H1 (cell line): Measurements from ENCODE around the gene CHRNA4. TPM values are rescaled to one million over a fixed set of nuclear protein-coding genes. Genes with fewer than 3 reads are reported as not detected.

Experiments
- CTCF ChIA-PET: fragments of 300-600 bp; sonication (Branson Sonifier 250); formaldehyde crosslinking; loops from one replicate; lab custom pipeline; 2021; ENCODE audit not compliant: partially characterized antibody; lab: Charles Lee
- POLR2A ChIA-PET: fragments of 300-600 bp; sonication (Branson Sonifier 250); formaldehyde crosslinking; loops from one replicate; lab custom pipeline; 2021; ENCODE audit warnings: inconsistent platforms; ENCODE audit not compliant: partially characterized antibody; lab: Charles Lee
- DNase-seq, 2 experiments: peaks; one replicate each; pipeline versions ENCODE4 v3.0.0 to v3.0.0-alpha.2; 2010 to 2022; ENCODE audit warnings: low spot score in 2 of 2, low read depth in 1 of 2, mixed read lengths in 1 of 2
- FAIRE-seq: peaks from 2 replicates; lab custom pipeline; 2011; peaks lifted over from hg19 to GRCh38; lab: Jason Lieb, UNC
- H2AFZ ChIP-seq: 2 replicates; pipeline ENCODE4 v1.8.1; 2012; ENCODE audit warnings: low read length, inconsistent platforms
- H2AK5ac ChIP-seq: 2 replicates; pipeline ENCODE4 v1.6.1; 2013; ENCODE audit warnings: low read depth, low read length
- H2BK120ac ChIP-seq: replicated peaks from 2 replicates; pipeline ENCODE3; 2013; ENCODE audit warnings: low read depth, low read length, inconsistent platforms
- H2BK12ac ChIP-seq: 2 replicates; pipeline ENCODE4 v1.6.1; 2013; ENCODE audit warnings: low read depth, low read length
- H2BK15ac ChIP-seq: 2 replicates; pipeline ENCODE4 v1.6.1; 2013; ENCODE audit warnings: low read length
- H2BK20ac ChIP-seq: 2 replicates; pipeline ENCODE4 v1.6.1; 2013; ENCODE audit warnings: low read length
- H2BK5ac ChIP-seq: 2 replicates; pipeline ENCODE4 v1.6.1; 2013; ENCODE audit warnings: low read depth, low read length
- H3K14ac ChIP-seq: 2 replicates; pipeline ENCODE4 v1.6.1; 2013; ENCODE audit warnings: inconsistent platforms; ENCODE audit not compliant: insufficient read length
- H3K18ac ChIP-seq: 2 replicates; pipeline ENCODE4 v1.6.1; 2013; ENCODE audit warnings: low read length; ENCODE audit errors: extremely low read depth
- H3K23ac ChIP-seq: 2 replicates; pipeline ENCODE4 v1.6.1; 2013; ENCODE audit warnings: inconsistent platforms; ENCODE audit not compliant: insufficient read length
- H3K23me2 ChIP-seq: 2 replicates; pipeline ENCODE4 v1.6.1; 2013; ENCODE audit warnings: low read depth, low read length
- H3K27ac ChIP-seq: 2 replicates; pipeline ENCODE4 v1.6.1; 2011; ENCODE audit warnings: low read depth, low read length, inconsistent platforms
- H3K27me3 ChIP-seq, 4 experiments: replicated peaks in 1 of 4; 1 replicate in 1 of 4; 2 replicates in 3 of 4; pipeline versions ENCODE4 v1.6.1 to v1.8.1; 2011 to 2013; ENCODE audit warnings: low read length in 3 of 4, mild to moderate bottlenecking in 3 of 4, inconsistent platforms in 2 of 4, mixed read lengths in 2 of 4, moderate library complexity in 1 of 4; ENCODE audit not compliant: control insufficient read depth in 3 of 4, insufficient read depth in 3 of 4; ENCODE audit errors: extremely low read depth in 1 of 4
- H3K36me3 ChIP-seq, 4 experiments: 2 replicates each; pipeline versions ENCODE4 v1.6.1 to v1.8.1; 2011 to 2013; ENCODE audit warnings: mild to moderate bottlenecking in 4 of 4, low read length in 3 of 4, moderate library complexity in 2 of 4, control low read depth in 1 of 4, inconsistent platforms in 1 of 4; ENCODE audit not compliant: insufficient read depth in 4 of 4, control insufficient read depth in 2 of 4
- H3K4ac ChIP-seq: replicated peaks from 2 replicates; pipeline ENCODE3; 2013; ENCODE audit warnings: low read length, low read depth, mixed read lengths, inconsistent platforms; ENCODE audit not compliant: insufficient read length
- H3K4me1 ChIP-seq, 4 experiments: replicated peaks in 1 of 4; 1 replicate in 1 of 4; 2 replicates in 3 of 4; pipeline versions ENCODE4 v1.6.1 to v1.8.1; 2011 to 2013; ENCODE audit warnings: low read length in 3 of 4, inconsistent platforms in 2 of 4, mixed read lengths in 1 of 4; ENCODE audit not compliant: insufficient read depth in 4 of 4, control insufficient read depth in 3 of 4
- H3K4me2 ChIP-seq, 2 experiments: 2 replicates each; pipeline versions ENCODE4 v1.6.1 to v1.8.1; 2011 to 2013; ENCODE audit warnings: low read depth in 2 of 2, low read length in 2 of 2, control low read depth in 1 of 2, inconsistent platforms in 1 of 2, mild to moderate bottlenecking in 1 of 2; ENCODE audit not compliant: insufficient read depth in 1 of 2
- H3K4me3 ChIP-seq, 4 experiments: fragments of 200-600, 300-600 bp in 1 of 4; sonication (generic), shearing (Covaris generic), sonication (Bioruptor Twin) in 1 of 4; 2 replicates each; pipeline versions ENCODE4 v1.5.1 to v1.8.1; 2011 to 2016; ENCODE audit warnings: low read length in 4 of 4, low read depth in 3 of 4, control low read depth in 2 of 4, inconsistent platforms in 2 of 4, mild to moderate bottlenecking in 2 of 4, mixed read lengths in 1 of 4, moderate library complexity in 1 of 4; ENCODE audit not compliant: insufficient read depth in 2 of 4; ENCODE audit errors: extremely low read depth in 1 of 4
- H3K56ac ChIP-seq: replicated peaks from 2 replicates; pipeline ENCODE3; 2013; ENCODE audit warnings: low read depth, mild to moderate bottlenecking, mixed read lengths, low read length, inconsistent platforms; ENCODE audit not compliant: insufficient read length
- H3K79me1 ChIP-seq: 2 replicates; pipeline ENCODE4 v1.6.1; 2013; ENCODE audit warnings: low read depth, low read length, control low read depth
- H3K79me2 ChIP-seq, 2 experiments: 2 replicates each; pipeline versions ENCODE4 v1.6.1 to v1.8.1; 2012 to 2013; ENCODE audit warnings: low read length in 2 of 2, mild to moderate bottlenecking in 2 of 2, inconsistent platforms in 1 of 2; ENCODE audit not compliant: insufficient read depth in 2 of 2, control insufficient read depth in 1 of 2
- H3K9ac ChIP-seq, 4 experiments: replicated peaks in 1 of 4; 1 replicate in 1 of 4; 2 replicates in 3 of 4; pipeline versions ENCODE4 v1.6.1 to v1.8.1; 2011 to 2013; ENCODE audit warnings: low read depth in 3 of 4, low read length in 3 of 4, control low read depth in 2 of 4, mild to moderate bottlenecking in 2 of 4, moderate library complexity in 2 of 4, inconsistent platforms in 1 of 4; ENCODE audit errors: extremely low read depth in 1 of 4
- H3K9me3 ChIP-seq, 2 experiments: 2 replicates each; pipeline versions ENCODE4 v1.6.1 to v1.8.1; 2012 to 2013; ENCODE audit warnings: mild to moderate bottlenecking in 2 of 2, moderate library complexity in 2 of 2, control low read depth in 1 of 2, inconsistent platforms in 1 of 2, low read depth in 1 of 2, low read length in 1 of 2, mixed read lengths in 1 of 2; ENCODE audit not compliant: insufficient read depth in 2 of 2
- H4K20me1 ChIP-seq, 2 experiments: replicated peaks in 1 of 2; 2 replicates each; pipeline versions ENCODE3 to v1.8.1; 2011 to 2013; ENCODE audit warnings: inconsistent platforms in 2 of 2, low read length in 2 of 2, mild to moderate bottlenecking in 1 of 2; ENCODE audit not compliant: insufficient read depth in 2 of 2, control insufficient read depth in 1 of 2
- H4K5ac ChIP-seq: 2 replicates; pipeline ENCODE4 v1.6.1; 2013; ENCODE audit warnings: low read length, low read depth, mixed read lengths, inconsistent platforms; ENCODE audit not compliant: insufficient read length
- H4K8ac ChIP-seq: 2 replicates; pipeline ENCODE4 v1.8.0; 2013; ENCODE audit warnings: mild to moderate bottlenecking, moderate library complexity, low read length, inconsistent platforms; ENCODE audit not compliant: insufficient read depth; ENCODE audit errors: extremely low read depth
- H4K91ac ChIP-seq: replicated peaks from 2 replicates; pipeline ENCODE3; 2013; ENCODE audit warnings: low read length, mixed read lengths, inconsistent platforms; ENCODE audit not compliant: insufficient read length
- CBX8 ChIP-seq: fragments of 300-800, 300-1000 bp; sonication (generic); IDR thresholded peaks from 2 replicates; pipeline ENCODE4 v1.7.1; 2016; ENCODE audit warnings: low read depth, low read length, borderline replicate concordance
- KDM4A ChIP-seq: IDR thresholded peaks from one replicate; pipeline ENCODE4 v1.7.1; 2012; ENCODE audit warnings: low read depth, mild to moderate bottlenecking, moderate library complexity, low read length, inconsistent platforms; ENCODE audit not compliant: severe bottlenecking
- POLR2AphosphoS5 ChIP-seq: IDR thresholded peaks from 2 replicates; pipeline ENCODE4 v1.6.1; 2011; ENCODE audit warnings: low read depth, low read length
- RNF2 ChIP-seq: fragments of 200-900, 300-1000 bp; sonication (generic); IDR thresholded peaks from 2 replicates; pipeline ENCODE4 v1.7.1; 2016; ENCODE audit warnings: borderline replicate concordance, low read depth, mild to moderate bottlenecking, antibody characterized with exemption, low read length; ENCODE audit not compliant: poor library complexity, severe bottlenecking; ENCODE audit errors: missing control alignments
- SUZ12 ChIP-seq: fragments of 200-600 bp; sonication (generic); IDR thresholded peaks from 2 replicates; pipeline ENCODE4 v1.6.1; 2012; ENCODE audit warnings: mild to moderate bottlenecking, inconsistent platforms, low read length, moderate library complexity, mixed read lengths
- WGBS, 2 experiments: shearing (Covaris generic) in 1 of 2; methylation state at CpG; one replicate each; pipeline versions ENCODE4 v1.1.6 to v1.1.7; 2013 to 2015; ENCODE audit warnings: low lambda C conversion rate in 2 of 2, mixed read lengths in 2 of 2, inconsistent platforms in 1 of 2, low coverage in 1 of 2, missing lambda C conversion rate in 1 of 2; ENCODE audit not compliant: insufficient replicate concordance in 2 of 2, insufficient coverage in 1 of 2, insufficient read length in 1 of 2; ENCODE audit errors: extremely low coverage in 1 of 2, missing lambda C conversion rate in 1 of 2; 5-methylcytosine and 5-hydroxymethylcytosine counted together
- polyA plus RNA-seq, 7 experiments: library from polyadenylated mRNA; depleted of rRNA in 3 of 7; stranded (reverse) in 5 of 7; unstranded in 2 of 7; fragments of >200 nt in 5 of 7; fragments of 200-250 nt in 2 of 7; gene quantifications; 1 replicate in 5 of 7; 2 replicates in 1 of 7; 4 replicates in 1 of 7; pipeline versions ENCODE4 v1.2.1 to v1.2.3, GENCODE V29; 2011 to 2013; ENCODE audit warnings: missing spikeins in 2 of 7, mixed read lengths in 2 of 7
- total RNA-seq: library from RNA; stranded (reverse); fragmentation: NEBNext Ultra II Directional; extraction: Animal tissue kit (Norgen Biotek cat#: 25700); gene quantifications from 2 replicates; pipeline ENCODE4 v1.2.1, GENCODE V29; 2021

The CHRNA4 gene
- total and polyA plus RNA-seq, 2 of the 8 experiments (the other 6 are each of a cell fraction or from before 2014, with no cell fraction given), result 4.3 to 5.7 TPM

GRCh38 chr20:63363981-63364561, 2.9 kb upstream of the CHRNA4 start:
- H3K4me1 ChIP-seq, result peaks cover 0 to 21% (median 15%) of the 10 kb centered on the region in 4 experiments; a peak in 6 of 7 replicates
- FAIRE-seq, result no peak
- no peaks in the 10 kb centered on the region for H3K79me2 ChIP-seq
- H4K91ac ChIP-seq, result no peak overlapping the region
- H3K27me3 ChIP-seq, result peaks cover 0 to 29% (median 18%) of the 10 kb centered on the region in 4 experiments; a peak in 6 of 7 replicates
- no peak overlapping the region for H2AK5ac ChIP-seq
- no peak overlapping the region for H3K4ac ChIP-seq
- no peaks in the 10 kb centered on the region for H3K79me1 ChIP-seq
- no peak overlapping the region for H3K4me2 ChIP-seq
- H3K23me2 ChIP-seq, result peaks cover 11% of the 10 kb centered on the region; the same call in 1 of the 2 replicates
- WGBS, 2 experiments, result 83% methylated on average over 15 of the region's 19 CpGs; no CpG with 5 or more reads in 1 of the 2 experiments
- no peak overlapping the region for H3K23ac ChIP-seq
- no peak overlapping the region for H2BK20ac ChIP-seq
- POLR2A ChIA-PET, result interaction anchor here (1.6 kb wide), 1 partner anchor 68 kb away, joined by 7 read pairs; no protein-coding TSS in a partner anchor
- no peaks in the 10 kb centered on the region for H3K9me3 ChIP-seq
- H3K18ac ChIP-seq, result no peak overlapping the region
- CTCF ChIA-PET, result interaction anchor here (0.8 to 8.1 kb wide), 7 partner anchors 11 to 64 kb away, joined by 3 to 85 read pairs (median 3); no protein-coding TSS in a partner anchor
- no peak overlapping the region for H3K14ac ChIP-seq
- no peak overlapping the region for H4K8ac ChIP-seq
- no peak overlapping the region; the same call in 1 of the 2 replicates for H2BK12ac ChIP-seq
- no peak overlapping the region for H2BK15ac ChIP-seq
- no peak overlapping the region for H2BK5ac ChIP-seq
- no peak overlapping the region for H3K9ac ChIP-seq
- H2BK120ac ChIP-seq, result no peak overlapping the region
- no peaks in the 10 kb centered on the region for H3K36me3 ChIP-seq
- no peak overlapping the region for H4K5ac ChIP-seq
- no peak overlapping the region for H2AFZ ChIP-seq
- H4K20me1 ChIP-seq, result no peaks in the 10 kb centered on the region
- no peak overlapping the region for H3K27ac ChIP-seq
- TF ChIP-seq RNF2 (no peak), CBX8 (no peak), KDM4A (no peak), SUZ12 (no peak), POLR2AphosphoS5 (no peak)
- TF ChIP-seq, all 59 proteins: peak for 0
- H3K56ac ChIP-seq, result no peak overlapping the region
- no peak for DNase-seq
- no peak overlapping the region for H3K4me3 ChIP-seq
